Natural killer cell treated with Interleukin-12 subunit alpha and Interleukin-12 subunit beta and Interleukin-15 and Interleukin-18, amount 100 ng/mL, for 72 hours (primary cell): Measurements from ENCODE around the gene SAMD13. TPM values are rescaled to one million over a fixed set of nuclear protein-coding genes. Genes with fewer than 3 reads are reported as not detected.

Experiments
- total RNA-seq, 2 donors: library from RNA; stranded (reverse); gene quantifications; one replicate each; pipeline ENCODE4 v1.2.3, GENCODE V29; 2022

The SAMD13 gene
- total RNA-seq, 2 donors from 2014 or later, result 0.33 TPM; not detected in 1

Other genes starting within 250 kb of the SAMD13 start
- 10 to 100 TPM; 46.6 to 65.9 TPM for gene PRKACB, start 157.4 kb upstream of the SAMD13 start, total RNA-seq
- not detected for gene DNASE2B, start 96.8 kb downstream of the SAMD13 start, total RNA-seq
- 10 to 100 TPM; 27.6 to 44.5 TPM for gene RPF1, start 177.6 kb downstream of the SAMD13 start, total RNA-seq
- gene SPATA1, start 204.7 kb downstream of the SAMD13 start, total RNA-seq, result 1 to 10 TPM in 1 of 2 donors, under 1 TPM in 1; 0.95 to 3.0 TPM
- gene GNG5, start 204.9 kb downstream of the SAMD13 start, total RNA-seq, result 100 to 1,000 TPM in 1 of 2 donors, 10 to 100 TPM in 1; 73.3 to 105 TPM